ENCODE measurements around the gene UBR1. TPM values are rescaled to one million over a fixed set of nuclear protein-coding genes. Genes with fewer than 3 reads are reported as not detected.

UBR1 gene
- total RNA-seq, 1 donor from 2014 or later: 16.9 TPM

GRCh38 chr15:42931702-42932486 is 173.9 kb downstream of the UBR1 start:
- no peak for TF ChIP-seq CTCF (IDR thresholded peaks at IDR 0.05; ENCODE audit: insufficient read depth, low read length, poor library complexity, severe bottlenecking)
- no peak for DNase-seq (ENCODE audit: low read depth)
- Histone ChIP-seq H3K36me3 (ENCODE audit: control insufficient read depth, insufficient read depth, low read length) (no peaks in the 10 kb centered on the region), H3K27me3 (ENCODE audit: control insufficient read depth, insufficient read depth, low read length) (no peaks in the 10 kb centered on the region), H3K4me3 (ENCODE audit: low read depth, low read length) (no peak overlapping the region)

GRCh38 chr15:42929306-42929848 is 176.5 kb downstream of the UBR1 start:
- Histone ChIP-seq H3K4me3 (ENCODE audit: low read depth, low read length) (no peak overlapping the region), H3K27me3 (ENCODE audit: control insufficient read depth, insufficient read depth, low read length) (no peaks in the 10 kb centered on the region), H3K36me3 (ENCODE audit: control insufficient read depth, insufficient read depth, low read length) (no peaks in the 10 kb centered on the region)
- TF ChIP-seq CTCF (IDR thresholded peaks at IDR 0.05; ENCODE audit: insufficient read depth, low read length, poor library complexity, severe bottlenecking): no peak
- no peak for DNase-seq (ENCODE audit: low read depth)

GRCh38 chr15:42921342-42921731 is 184.5 kb downstream of the UBR1 start:
- no peak for TF ChIP-seq CTCF (IDR thresholded peaks at IDR 0.05; ENCODE audit: insufficient read depth, low read length, poor library complexity, severe bottlenecking)
- peak overlapping the region; percentile 88 for H3K4me3 ChIP-seq (ENCODE audit: low read depth, low read length)
- H3K36me3 ChIP-seq (ENCODE audit: control insufficient read depth, insufficient read depth, low read length): no peaks in the 10 kb centered on the region
- no peaks in the 10 kb centered on the region for H3K27me3 ChIP-seq (ENCODE audit: control insufficient read depth, insufficient read depth, low read length)
- no peak for DNase-seq (ENCODE audit: low read depth)

GRCh38 chr15:42920519-42921341 is 185.1 kb downstream of the UBR1 start, which contains the start of gene TTBK2:
Gene TTBK2, minus strand, starts transcription at chr15:42920778. Its CDS starts 42,161 bp downstream, at chr15:42878617.
- no peak for TF ChIP-seq CTCF (IDR thresholded peaks at IDR 0.05; ENCODE audit: insufficient read depth, low read length, poor library complexity, severe bottlenecking)
- peak within 1 kb of the TSS; percentile 88 for H3K4me3 ChIP-seq (ENCODE audit: low read depth, low read length)
- no peaks in the 10 kb centered on the region for H3K36me3 ChIP-seq (ENCODE audit: control insufficient read depth, insufficient read depth, low read length)
- no peaks in the 10 kb centered on the region for H3K27me3 ChIP-seq (ENCODE audit: control insufficient read depth, insufficient read depth, low read length)
- DNase-seq (ENCODE audit: low read depth): peak; percentile 85

GRCh38 chr15:42919799-42920518 is 185.9 kb downstream of the UBR1 start:
- Histone ChIP-seq H3K36me3 (ENCODE audit: control insufficient read depth, insufficient read depth, low read length) (no peaks in the 10 kb centered on the region), H3K4me3 (ENCODE audit: low read depth, low read length) (peak overlapping the region; percentile 88), H3K27me3 (ENCODE audit: control insufficient read depth, insufficient read depth, low read length) (no peaks in the 10 kb centered on the region)
- no peak for TF ChIP-seq CTCF (IDR thresholded peaks at IDR 0.05; ENCODE audit: insufficient read depth, low read length, poor library complexity, severe bottlenecking)
- DNase-seq (ENCODE audit: low read depth): no peak

Data from kidney epithelial cell (primary cell).